ENCODE measurements around the gene CXCR2.
"Not testable (repeated sequence)": the region's sequence is repeated elsewhere in the genome, so short reads cannot be mapped to it uniquely, and the experiment has no call there.

The CXCR2 gene

GRCh38 chr2:218125626-218126080, at the start of gene CXCR2:
Gene CXCR2 (plus strand): TSS chr2:218126028. CDS start chr2:218134802, 8,774 bp downstream.
- no peak for DNase-seq (ENCODE audit: low read depth in 2 of 2)

GRCh38 chr2:218077464-218078216, 48.2 kb upstream of the CXCR2 start:
- DNase-seq (ENCODE audit: low read depth in 2 of 2), result no peak

GRCh38 chr2:218079943-218080913, 45.6 kb upstream of the CXCR2 start:
- no peak for DNase-seq (ENCODE audit: low read depth in 2 of 2)

DNA sequence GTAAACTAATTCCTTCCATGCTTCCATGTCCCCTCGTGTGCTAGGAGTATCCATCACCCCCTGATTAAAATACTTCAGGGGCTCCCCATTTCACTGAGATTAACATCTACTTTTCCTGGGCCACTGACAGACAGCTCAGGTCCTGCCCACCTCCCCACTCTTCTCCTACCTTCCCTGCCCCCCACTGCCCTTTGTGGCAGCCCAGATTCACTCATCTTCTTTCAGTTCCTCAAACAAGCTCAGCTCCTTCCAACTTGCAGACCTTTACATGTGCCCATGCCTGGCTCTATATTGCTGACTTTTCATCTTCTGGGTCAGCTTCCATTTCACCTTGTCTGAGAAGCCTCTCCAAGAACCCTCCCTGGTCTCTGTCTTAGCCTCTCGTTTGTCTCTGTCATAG, 44.8 kb upstream of the CXCR2 start:
- DNase-seq (ENCODE audit: low read depth in 2 of 2), result no peak

DNA sequence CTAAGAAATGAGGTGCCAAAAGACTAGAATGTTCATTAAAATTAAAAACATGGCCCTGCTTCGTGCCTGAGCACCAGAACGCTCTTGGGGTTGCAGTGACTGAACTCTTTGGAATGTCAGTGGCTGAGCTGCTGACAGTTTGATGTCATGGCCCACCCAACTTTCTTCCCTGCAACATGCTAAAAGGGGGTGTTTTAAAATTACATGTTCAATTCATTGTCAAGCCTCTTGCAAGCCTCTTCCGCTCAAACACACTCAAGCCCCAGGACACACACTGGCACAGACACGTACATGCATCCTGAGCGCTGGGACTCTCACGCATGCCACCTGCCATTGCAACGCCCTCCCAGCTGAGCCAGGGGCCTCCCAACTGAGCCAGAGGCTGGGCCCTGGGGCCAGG, 44.1 kb upstream of the CXCR2 start:
- no peak for DNase-seq (ENCODE audit: low read depth in 2 of 2)

GRCh38 chr2:218082586-218083351, 43.1 kb upstream of the CXCR2 start:
- no peak for DNase-seq (ENCODE audit: low read depth in 2 of 2)

GRCh38 chr2:218083352-218083676, 42.5 kb upstream of the CXCR2 start:
- no peak for DNase-seq (ENCODE audit: low read depth in 2 of 2)

DNA sequence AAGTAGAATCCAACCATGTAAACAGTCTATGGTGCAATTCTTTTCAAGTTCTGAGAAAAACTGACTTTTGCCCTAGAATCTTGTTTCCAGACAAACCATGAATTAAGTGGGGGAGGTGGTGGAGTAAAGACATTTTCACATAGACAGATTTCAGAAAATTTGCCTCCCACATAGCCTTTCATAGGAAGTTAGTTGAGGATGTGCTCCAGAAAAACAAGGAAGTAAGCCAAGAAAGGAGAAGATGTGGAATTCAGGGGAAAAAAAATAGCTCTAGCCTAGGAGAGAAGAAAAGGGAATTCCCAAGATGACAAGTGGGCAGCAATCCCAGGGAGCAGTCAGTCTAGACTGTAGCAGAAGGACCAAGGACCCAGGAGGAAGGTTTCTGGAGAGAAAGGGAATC, 39.4 kb upstream of the CXCR2 start:
- no peak for DNase-seq (ENCODE audit: low read depth in 2 of 2)

GRCh38 chr2:218089259-218089658, 36.6 kb upstream of the CXCR2 start:
- DNase-seq (ENCODE audit: low read depth in 2 of 2), result no peak

DNA sequence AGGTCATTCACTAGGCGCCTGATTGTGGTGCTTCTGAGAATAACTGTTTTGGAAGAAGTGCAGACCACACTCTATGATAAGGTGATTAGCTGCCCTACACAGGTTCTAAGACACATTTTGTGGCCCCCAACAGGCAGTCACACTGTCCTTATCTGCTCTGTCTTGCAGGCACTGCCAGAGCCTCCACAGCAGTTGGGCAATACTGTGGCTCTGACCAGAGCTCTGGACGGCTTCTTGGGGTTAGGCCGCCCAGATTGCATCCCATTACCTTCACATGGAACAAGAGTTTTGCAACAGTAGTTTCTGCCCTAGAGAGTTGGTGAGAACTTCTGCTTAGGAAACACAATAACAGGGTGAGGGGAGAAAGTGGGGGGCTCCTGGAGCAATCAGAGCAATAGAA, 34.1 kb upstream of the CXCR2 start:
- DNase-seq (ENCODE audit: low read depth in 2 of 2), result no peak

GRCh38 chr2:218093879-218094278, 31.9 kb upstream of the CXCR2 start:
- no peak for DNase-seq (ENCODE audit: low read depth in 2 of 2)

DNA sequence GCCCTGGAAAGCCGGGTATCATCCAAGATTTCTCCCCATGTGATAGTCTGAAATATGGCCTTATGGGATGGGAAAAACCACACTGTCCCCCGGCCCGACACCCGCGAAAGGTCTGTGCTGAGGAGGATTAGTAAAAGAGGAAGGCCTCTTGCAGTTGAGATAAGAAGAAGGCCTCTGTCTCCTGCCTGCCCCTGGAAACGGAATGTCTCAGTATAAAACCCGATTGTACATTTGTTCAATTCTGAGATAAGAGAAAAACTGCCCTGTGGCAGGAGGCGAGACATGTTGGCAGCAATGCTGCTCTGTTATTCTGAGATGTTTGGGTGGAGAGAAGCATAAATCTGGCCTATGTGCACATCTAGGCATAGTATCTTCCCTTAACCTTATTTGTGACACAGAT, 30.0 kb upstream of the CXCR2 start:
- no peak for DNase-seq (ENCODE audit: low read depth in 2 of 2)

DNA sequence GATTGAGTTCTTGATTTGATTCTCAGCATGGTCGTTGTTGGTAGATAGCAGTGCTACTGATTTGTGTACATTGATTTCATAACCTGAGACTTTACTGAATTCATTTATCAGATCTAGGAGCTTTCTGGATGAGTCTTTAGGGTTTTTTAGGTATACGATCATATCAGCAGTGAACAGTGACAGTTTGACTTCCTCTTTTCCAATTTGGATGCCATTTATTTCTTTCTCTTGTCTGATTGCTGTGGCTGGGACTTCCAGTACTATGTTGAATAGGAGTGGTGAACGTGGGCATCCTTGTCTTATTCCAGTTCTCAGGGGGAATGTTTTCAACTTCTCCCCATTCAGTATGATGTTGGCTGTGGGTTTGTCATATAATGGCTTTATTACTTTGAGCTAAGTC, 27.9 kb upstream of the CXCR2 start:
- no peak for DNase-seq (ENCODE audit: low read depth in 2 of 2)

- DNase-seq (ENCODE audit: low read depth in 2 of 2), result not testable (repeated sequence)
These were observed 17.0 kb upstream of the CXCR2 start for GRCh38 chr2:218108834-218109233.

DNA sequence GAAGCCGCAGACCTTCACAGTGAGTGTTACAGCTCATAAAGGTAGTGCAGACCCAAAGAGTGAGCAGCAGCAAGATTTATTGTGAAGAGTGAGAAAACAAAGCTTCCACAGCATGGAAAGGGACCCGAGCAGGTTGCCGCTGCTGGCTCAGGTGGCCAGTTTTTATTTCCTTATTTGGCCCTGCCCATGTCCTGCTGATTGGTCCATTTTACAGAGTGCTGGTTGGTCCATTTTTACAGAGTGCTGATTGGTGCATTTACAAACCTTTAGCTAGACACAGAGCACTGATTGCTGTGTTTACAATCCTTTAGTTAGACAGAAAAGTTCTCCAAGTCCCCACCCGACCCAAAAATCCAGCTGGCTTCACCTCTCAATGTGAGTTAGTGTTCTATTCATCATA, 4.0 kb upstream of the CXCR2 start:
- DNase-seq (ENCODE audit: low read depth in 2 of 2), result not testable (repeated sequence)

DNA sequence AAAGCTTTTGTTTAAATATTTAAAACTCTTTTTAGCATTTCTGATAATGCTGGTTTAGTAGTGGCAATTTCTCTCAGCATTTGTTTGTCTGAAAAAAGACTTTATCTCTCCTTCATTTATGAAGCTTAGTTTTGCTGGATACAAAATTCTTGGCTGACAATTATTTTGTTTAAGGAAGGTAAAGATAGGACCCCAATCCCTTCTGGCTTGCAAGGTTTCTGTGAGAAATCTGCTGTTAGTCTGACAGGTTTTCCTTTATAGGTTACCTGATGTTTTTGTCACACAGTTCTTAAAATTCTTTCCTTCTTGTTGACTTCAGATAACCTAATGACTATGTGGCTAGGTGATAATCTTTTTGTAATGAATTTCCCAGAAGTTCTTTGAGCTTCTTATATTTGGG, 3.5 kb upstream of the CXCR2 start:
- DNase-seq (ENCODE audit: low read depth in 2 of 2), result not testable (repeated sequence)

DNA sequence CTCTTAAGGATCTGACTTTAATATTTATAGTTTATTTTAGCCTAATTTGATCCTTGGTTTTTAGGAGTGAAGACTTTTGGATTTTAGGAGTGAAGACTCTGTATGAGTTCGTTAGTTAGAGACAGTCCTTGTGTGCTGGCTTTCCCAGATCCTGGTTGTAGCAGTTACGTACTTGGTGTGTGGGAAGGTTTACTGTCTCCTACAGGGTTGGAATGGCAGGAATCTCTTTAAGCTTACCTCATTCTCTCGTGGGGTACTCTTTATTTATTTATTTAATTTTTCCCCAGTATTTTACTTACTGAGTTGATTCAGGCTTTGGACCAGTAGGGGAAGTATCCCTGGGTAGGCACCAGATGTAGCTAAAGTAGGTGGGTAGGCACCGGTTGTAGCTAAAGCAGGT, 1.8 kb upstream of the CXCR2 start:
- no peak for DNase-seq (ENCODE audit: low read depth in 2 of 2)

DNA sequence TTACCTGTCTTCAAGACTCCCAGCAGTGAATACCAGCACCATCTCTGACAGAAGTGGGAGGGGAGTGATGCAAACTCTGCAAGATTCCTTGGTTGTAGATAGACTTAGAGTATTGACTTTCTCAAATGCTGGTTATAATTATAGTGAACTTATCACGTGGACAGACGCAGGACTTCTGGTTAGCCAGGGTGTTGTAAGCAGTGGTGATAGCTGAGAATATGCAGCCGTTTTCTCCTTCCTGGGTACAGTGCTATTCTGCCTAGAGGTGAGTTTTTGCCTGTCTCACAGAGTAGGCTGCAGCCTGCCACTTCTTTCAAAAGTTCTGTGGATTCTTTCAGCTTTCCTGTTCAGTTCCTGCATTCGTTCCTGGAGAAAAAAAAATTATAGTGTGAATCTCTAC, 733 bp upstream of the CXCR2 start:
- no peak for DNase-seq (ENCODE audit: low read depth in 2 of 2)

DNA sequence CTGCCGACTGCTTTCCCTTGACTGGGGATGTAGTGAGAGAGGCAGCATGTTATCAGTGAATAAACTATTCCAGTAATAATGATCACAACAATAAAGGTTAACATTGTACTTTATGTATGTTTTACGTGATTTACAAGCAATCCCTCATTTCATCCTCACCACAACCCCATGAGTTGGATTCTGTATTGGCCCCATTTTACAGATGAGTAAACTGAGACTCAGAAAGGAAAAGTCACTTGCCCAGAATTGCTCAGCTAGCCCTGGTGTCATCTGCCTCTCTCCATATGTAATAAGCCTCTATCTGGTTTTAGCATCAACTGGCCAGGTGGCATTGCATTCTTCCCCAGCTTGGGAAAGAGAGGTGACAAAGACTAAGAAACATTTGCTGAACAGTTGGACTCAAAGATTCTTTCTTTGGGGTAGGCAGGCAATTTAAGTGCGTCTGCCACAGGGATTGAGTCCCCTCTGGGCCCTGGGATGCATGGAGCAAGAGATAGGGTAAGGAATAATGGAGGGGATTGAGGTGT, 2.2 kb downstream of the CXCR2 start:
- DNase-seq (ENCODE audit: low read depth in 2 of 2), result no peak

GRCh38 chr2:218128781-218129457, 3.1 kb downstream of the CXCR2 start:
- no peak for DNase-seq (ENCODE audit: low read depth in 2 of 2)

GRCh38 chr2:218129458-218130135, 3.8 kb downstream of the CXCR2 start:
- DNase-seq (ENCODE audit: low read depth in 2 of 2), result no peak
